SK-MEL-5 (cell line): ENCODE data around the gene ELK1. TPM values are rescaled to one million over a fixed set of nuclear protein-coding genes. Genes with fewer than 3 reads are reported as not detected.
"Not testable (repeated sequence)": the region's sequence is repeated elsewhere in the genome, so short reads cannot be mapped to it uniquely, and the experiment has no call there.

Experiments used
- DNase-seq: peaks from one replicate; pipeline ENCODE4 v3.0.0-alpha.2; 2016; ENCODE audit warnings: low read depth, low spot score
- in situ Hi-C: cut with HindIII; loops from 2 replicates; pipeline ENCODE4 v1.10.0; 2016; ENCODE audit warnings: low sequenced_read_pairs, high pct_unique_total_duplicates, low pct_unique_long_range_greater_than_20kb
- polyA plus RNA-seq, 2 experiments: library from polyadenylated mRNA; depleted of rRNA; stranded (reverse); fragments of >200 nt; gene quantifications; 2 replicates each; pipeline ENCODE4 v1.2.3, GENCODE V29; 2015
- total RNA-seq: library from RNA; depleted of rRNA; stranded (reverse); fragments of >200 nt; shearing (Covaris generic); gene quantifications from 2 replicates; pipeline ENCODE4 v1.2.3, GENCODE V29; 2014; rRNA removed

The ELK1 gene
- 35.1 and 39.9 TPM in 2 replicates for total RNA-seq
- polyA plus RNA-seq (2015; cell fraction: cytosol; rRNA removed), result 71.3 and 89.5 TPM in 2 replicates
- polyA plus RNA-seq (2015; cell fraction: nucleus; rRNA removed), result 17.2 and 20.2 TPM in 2 replicates

DNA sequence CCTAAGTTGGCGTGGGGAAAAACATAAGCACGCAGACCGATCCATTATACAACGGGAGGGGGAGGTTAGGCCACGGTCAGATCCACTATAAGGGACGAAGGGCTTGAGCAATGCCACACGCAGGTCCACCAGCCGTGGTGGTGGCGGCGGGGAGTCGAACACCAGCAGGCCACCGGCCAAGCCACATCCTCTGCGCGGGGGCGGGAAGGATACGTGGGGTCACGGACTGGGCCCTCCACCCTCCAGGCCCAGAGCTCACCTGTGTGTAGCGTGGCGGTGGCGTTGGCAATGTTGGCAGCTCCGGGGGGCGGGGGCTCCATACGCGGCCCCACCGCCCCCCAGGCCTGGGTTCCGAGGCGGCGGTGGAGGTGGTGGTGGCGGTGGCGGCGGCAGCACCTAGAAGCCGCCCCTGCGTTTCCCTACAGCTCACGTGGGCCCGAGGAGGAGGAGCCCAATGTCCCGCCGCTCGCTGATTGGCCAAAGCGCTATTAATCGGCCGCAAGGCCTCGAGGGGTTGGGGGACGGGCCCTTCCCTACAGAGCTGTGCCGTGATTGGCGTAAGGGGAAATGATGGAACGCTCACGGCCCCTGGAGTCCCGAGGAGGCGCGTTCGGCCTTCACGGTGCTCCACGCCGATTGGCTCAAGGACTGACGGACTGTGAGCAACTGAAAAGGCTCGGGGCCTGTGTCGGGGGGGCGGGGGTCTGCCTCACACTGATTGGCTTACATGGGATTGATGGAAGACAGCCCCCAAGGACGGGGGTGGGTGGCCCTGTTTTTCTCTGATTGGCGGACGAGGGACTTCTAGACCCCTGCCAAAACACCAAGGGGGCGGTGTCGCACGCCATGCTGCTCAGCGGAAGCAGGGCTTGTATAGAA is at the start of gene ELK1:
Gene ELK1 (minus strand): TSS at position 400 of the 879 bp plus-strand sequence. CDS start 9,122 bp downstream, outside the sequence.
- in situ Hi-C loops, result no loop called here
- DNase-seq, result peak; percentile 97

- DNase-seq, result no peak
- in situ Hi-C loops, result no loop called here
These were observed 46.8 kb upstream of the ELK1 start for GRCh38 chrX:47697181-47697580.

DNA sequence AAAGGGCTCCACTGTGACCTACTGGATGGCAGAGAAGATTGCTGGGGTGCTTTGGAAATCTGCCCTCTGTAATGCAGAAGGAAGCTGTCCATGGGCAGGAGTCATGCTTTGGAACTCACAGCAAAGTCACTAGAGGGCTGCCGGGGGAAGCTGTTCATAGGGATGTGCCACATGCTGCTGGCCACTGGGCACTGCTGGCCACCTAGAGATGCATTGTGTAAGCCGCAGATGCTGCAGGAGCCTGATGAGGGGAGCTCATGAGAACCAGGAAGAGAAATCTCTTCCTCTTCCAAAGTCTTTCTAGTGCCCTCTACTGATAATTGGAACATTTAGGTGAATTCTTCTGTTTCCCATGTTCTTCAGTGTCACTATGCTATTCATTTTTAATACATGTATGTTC is 39.8 kb upstream of the ELK1 start:
- in situ Hi-C loops, result no loop called here
- peak; percentile 36 for DNase-seq

GRCh38 chrX:47687263-47687662 is 36.9 kb upstream of the ELK1 start:
- in situ Hi-C loops, result no loop called here
- DNase-seq, result no peak

- in situ Hi-C loops, result no loop called here
- DNase-seq, result no peak
These were observed 33.5 kb upstream of the ELK1 start for GRCh38 chrX:47683829-47684205.

GRCh38 chrX:47683184-47683828 is 32.9 kb upstream of the ELK1 start:
- in situ Hi-C loops, result no loop called here
- DNase-seq, result no peak

DNA sequence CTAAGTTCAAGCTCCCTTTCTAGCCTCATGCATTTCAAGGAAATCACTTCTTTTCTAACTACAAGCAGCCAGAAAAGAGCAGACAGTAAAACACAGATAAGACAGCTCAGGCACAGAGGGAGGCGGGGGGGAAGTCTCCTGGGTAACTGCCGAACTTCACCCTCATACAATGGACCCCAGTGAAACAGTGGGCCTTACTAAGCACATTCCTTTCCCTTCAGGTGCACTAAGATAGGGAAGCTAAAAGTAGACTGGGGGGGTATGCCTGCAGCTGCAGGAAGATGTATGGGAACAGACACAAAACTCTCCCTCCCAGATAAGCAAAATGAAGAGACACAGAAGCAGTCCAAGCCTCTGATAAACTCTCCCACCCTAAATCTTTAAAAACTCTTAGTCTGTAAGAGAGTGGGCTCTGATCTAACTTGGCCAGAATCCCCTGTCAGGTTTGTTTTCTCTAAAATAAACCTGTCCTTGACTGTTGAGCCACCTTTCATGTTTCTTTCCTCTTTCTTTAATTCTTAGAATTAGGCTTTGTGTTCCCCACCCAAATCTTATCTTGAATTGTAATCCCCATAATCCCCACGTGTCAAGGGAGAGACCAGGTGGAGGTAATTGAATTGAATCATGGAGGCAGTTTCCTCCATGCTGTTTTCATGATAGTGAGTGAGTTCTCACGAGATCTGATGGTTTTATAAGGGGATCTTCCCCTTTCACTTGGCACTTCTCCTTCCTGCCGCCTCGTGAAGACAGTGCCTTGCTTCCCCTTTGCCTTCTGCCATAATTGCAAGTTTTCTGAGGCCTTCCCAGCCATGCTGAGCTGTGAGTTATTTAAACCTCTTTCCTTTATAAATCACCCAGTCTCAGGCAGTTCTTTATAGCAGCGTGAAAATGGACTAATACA is 25.8 kb upstream of the ELK1 start:
- in situ Hi-C loops, DNase-seq: not testable (repeated sequence)

DNA sequence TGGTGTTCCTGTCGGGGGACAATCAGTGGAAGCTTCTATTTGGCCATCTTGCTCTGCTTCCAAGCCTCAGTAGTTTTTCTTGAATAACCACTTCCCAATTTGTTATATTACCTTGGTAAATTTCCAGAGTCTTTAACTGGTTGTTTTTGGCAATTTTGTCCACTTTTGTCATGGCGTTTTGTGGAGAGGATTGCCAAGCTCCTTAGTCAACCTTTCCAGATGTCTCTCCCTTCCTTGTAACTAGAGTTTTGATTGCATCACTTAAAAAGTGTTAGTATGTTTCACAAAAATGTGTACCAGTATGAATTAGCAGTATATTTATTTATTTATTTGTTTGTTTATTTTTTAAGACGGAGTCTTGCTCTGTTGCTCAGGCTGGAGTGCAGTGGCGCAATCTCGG is 24.4 kb upstream of the ELK1 start:
- DNase-seq, result no peak
- in situ Hi-C loops, result no loop called here

DNA sequence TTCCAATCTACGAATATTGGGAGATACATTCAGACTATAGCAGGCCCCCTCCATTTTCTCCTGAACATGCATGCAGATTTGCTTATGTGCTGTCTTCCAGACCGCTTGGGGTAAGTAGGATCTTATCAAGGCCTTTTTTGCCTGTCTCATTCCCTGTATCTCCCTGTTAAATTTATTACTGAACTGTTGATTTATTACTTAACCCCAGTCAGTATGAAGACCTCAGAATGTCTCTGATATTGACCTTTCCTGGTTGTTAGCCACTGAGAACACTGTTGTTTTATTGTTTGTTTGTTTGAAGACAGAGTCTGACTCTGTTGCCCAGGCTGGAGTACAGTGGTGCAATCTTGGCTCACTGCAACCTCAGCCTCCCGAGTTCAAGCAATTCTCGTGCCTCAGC is 15.4 kb upstream of the ELK1 start:
- DNase-seq, in situ Hi-C loops: not testable (repeated sequence)

DNA sequence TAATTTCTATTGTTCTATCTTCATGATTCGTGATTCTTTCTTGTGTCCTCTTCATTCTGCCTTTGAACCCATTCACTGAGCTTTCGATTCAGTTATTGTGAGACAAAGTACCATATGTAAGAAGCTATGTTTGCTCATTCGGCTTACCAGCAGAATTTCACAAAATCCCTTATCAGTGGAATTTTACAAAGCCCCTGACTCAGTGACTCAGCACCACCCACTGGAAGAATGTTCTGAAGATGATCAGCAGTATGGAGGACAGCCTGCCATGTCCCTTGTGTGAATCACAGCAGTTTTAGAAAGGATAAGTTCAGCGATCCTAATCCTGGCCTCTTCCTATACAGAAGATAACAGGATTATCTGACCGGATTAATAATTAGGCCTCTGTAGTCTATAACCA is 14.4 kb upstream of the ELK1 start:
- in situ Hi-C loops, result no loop called here
- no peak for DNase-seq

GRCh38 chrX:47662144-47662657 is 11.8 kb upstream of the ELK1 start:
- peak; percentile 68 for DNase-seq
- in situ Hi-C loops, result no loop called here

DNA sequence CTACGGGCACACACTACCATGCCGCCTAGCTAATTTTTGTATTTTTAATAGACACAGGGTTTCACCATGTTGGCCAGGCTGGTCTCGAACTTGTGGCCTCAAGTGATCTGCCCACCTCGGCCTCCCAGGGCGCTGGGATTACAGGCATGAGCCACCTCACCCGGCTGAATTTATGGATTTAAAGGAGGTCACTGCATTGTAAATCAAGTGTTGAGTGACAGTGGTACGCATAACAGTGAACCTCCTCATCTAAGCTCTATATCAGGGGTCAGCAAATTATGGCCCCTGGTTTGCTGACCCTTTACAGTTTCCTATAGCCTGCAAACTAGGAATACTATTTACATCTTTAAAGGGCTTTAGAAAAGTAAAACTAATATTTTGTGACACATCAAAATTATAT is 11.2 kb upstream of the ELK1 start:
- in situ Hi-C loops, result no loop called here

GRCh38 chrX:47659421-47659726 is 9.0 kb upstream of the ELK1 start:
- in situ Hi-C loops, result no loop called here
- DNase-seq, result no peak

More for the DNA sequence above, 11.2 kb upstream of the ELK1 start:
- no peak for DNase-seq

- DNase-seq, result peak; percentile 93
- in situ Hi-C loops, result no loop called here
These were observed 8.5 kb upstream of the ELK1 start, which contains the start of gene UXT for GRCh38 chrX:47658684-47659420. Gene UXT, minus strand, starts transcription at chrX:47659180. Its CDS starts 253 bp downstream, at chrX:47658927.

- DNase-seq, result no peak
- in situ Hi-C loops, result no loop called here
These were observed 7.9 kb upstream of the ELK1 start for GRCh38 chrX:47658301-47658683.

GRCh38 chrX:47651043-47651905 is 911 bp upstream of the ELK1 start:
- no peak for DNase-seq
- in situ Hi-C loops, result no loop called here
